ENCODE data around the gene MAP4.
A peak's percentile ranks its signal among the peaks of the same experiment; 100 is the strongest.

Gene MAP4

GRCh38 chr3:47868306-47868705 lies 147.9 kb downstream of the MAP4 start:
- H3K36me3 Mint-ChIP-seq (ENCODE audit: low read depth): peaks cover 26% of the 10 kb centered on the region
- H3K27me3 Mint-ChIP-seq (ENCODE audit: low read depth): no peaks in the 10 kb centered on the region
- no peak overlapping the region for H3K4me3 Mint-ChIP-seq
- H3K4me1 Mint-ChIP-seq (ENCODE audit: low read depth): no peaks in the 10 kb centered on the region
- DNase-seq (ENCODE audit: low spot score): no peak
- no peaks in the 10 kb centered on the region for H3K9me3 Mint-ChIP-seq
- no peak overlapping the region for H3K27ac Mint-ChIP-seq

- no peak overlapping the region for H3K4me3 Mint-ChIP-seq
- peak overlapping the region; percentile 1 for H3K27ac Mint-ChIP-seq
- peaks cover 24% of the 10 kb centered on the region for H3K36me3 Mint-ChIP-seq (ENCODE audit: low read depth)
- H3K27me3 Mint-ChIP-seq (ENCODE audit: low read depth): no peaks in the 10 kb centered on the region
- DNase-seq (ENCODE audit: low spot score): no peak
- no peaks in the 10 kb centered on the region for H3K4me1 Mint-ChIP-seq (ENCODE audit: low read depth)
- H3K9me3 Mint-ChIP-seq: no peaks in the 10 kb centered on the region
Measured at GRCh38 chr3:47867451-47868044, 148.7 kb downstream of the MAP4 start.

- Mint-ChIP-seq H3K27ac (peak overlapping the region; percentile 11), H3K9me3 (no peaks in the 10 kb centered on the region), H3K27me3 (ENCODE audit: low read depth) (no peaks in the 10 kb centered on the region), H3K4me1 (ENCODE audit: low read depth) (no peaks in the 10 kb centered on the region), H3K36me3 (ENCODE audit: low read depth) (peaks cover 18% of the 10 kb centered on the region), H3K4me3 (no peak overlapping the region)
- DNase-seq (ENCODE audit: low spot score): no peak
Measured at GRCh38 chr3:47865192-47865591, 151.0 kb downstream of the MAP4 start.

- Mint-ChIP-seq H3K27ac (no peak overlapping the region), H3K4me3 (no peak overlapping the region), H3K27me3 (ENCODE audit: low read depth) (no peaks in the 10 kb centered on the region), H3K36me3 (ENCODE audit: low read depth) (peaks cover 9% of the 10 kb centered on the region), H3K4me1 (ENCODE audit: low read depth) (no peaks in the 10 kb centered on the region), H3K9me3 (no peaks in the 10 kb centered on the region)
- DNase-seq (ENCODE audit: low spot score): no peak
Measured at GRCh38 chr3:47863391-47864128, 152.7 kb downstream of the MAP4 start.

- no peaks in the 10 kb centered on the region for H3K4me1 Mint-ChIP-seq (ENCODE audit: low read depth)
- no peaks in the 10 kb centered on the region for H3K27me3 Mint-ChIP-seq (ENCODE audit: low read depth)
- peaks cover 4% of the 10 kb centered on the region for H3K36me3 Mint-ChIP-seq (ENCODE audit: low read depth)
- no peaks in the 10 kb centered on the region for H3K9me3 Mint-ChIP-seq
- H3K27ac Mint-ChIP-seq: no peak overlapping the region
- no peak for DNase-seq (ENCODE audit: low spot score)
- H3K4me3 Mint-ChIP-seq: no peak overlapping the region
Measured at GRCh38 chr3:47859956-47860605, 156.1 kb downstream of the MAP4 start.

- Mint-ChIP-seq H3K9me3 (no peaks in the 10 kb centered on the region), H3K4me3 (no peak overlapping the region), H3K27me3 (ENCODE audit: low read depth) (no peaks in the 10 kb centered on the region), H3K4me1 (ENCODE audit: low read depth) (no peaks in the 10 kb centered on the region), H3K27ac (no peak overlapping the region), H3K36me3 (ENCODE audit: low read depth) (peaks cover 7% of the 10 kb centered on the region)
- no peak for DNase-seq (ENCODE audit: low spot score)
Measured at GRCh38 chr3:47857151-47857550, 159.1 kb downstream of the MAP4 start.

- H3K36me3 Mint-ChIP-seq (ENCODE audit: low read depth): peaks cover 9% of the 10 kb centered on the region
Measured at GRCh38 chr3:47856669-47857068, 159.5 kb downstream of the MAP4 start.

GRCh38 chr3:47855461-47856383 lies 160.5 kb downstream of the MAP4 start:
- Mint-ChIP-seq H3K4me3 (no peak overlapping the region), H3K9me3 (no peaks in the 10 kb centered on the region), H3K4me1 (ENCODE audit: low read depth) (no peaks in the 10 kb centered on the region), H3K27ac (no peak overlapping the region), H3K36me3 (ENCODE audit: low read depth) (peaks cover 13% of the 10 kb centered on the region), H3K27me3 (ENCODE audit: low read depth) (no peaks in the 10 kb centered on the region)
- no peak for DNase-seq (ENCODE audit: low spot score)

More at GRCh38 chr3:47856669-47857068, 159.5 kb downstream of the MAP4 start:
- Mint-ChIP-seq H3K4me3 (no peak overlapping the region), H3K4me1 (ENCODE audit: low read depth) (no peaks in the 10 kb centered on the region), H3K27me3 (ENCODE audit: low read depth) (no peaks in the 10 kb centered on the region), H3K9me3 (no peaks in the 10 kb centered on the region), H3K27ac (no peak overlapping the region)
- DNase-seq (ENCODE audit: low spot score): no peak

GRCh38 chr3:47854720-47855455 lies 161.3 kb downstream of the MAP4 start:
- no peak overlapping the region for H3K27ac Mint-ChIP-seq
- no peaks in the 10 kb centered on the region for H3K27me3 Mint-ChIP-seq (ENCODE audit: low read depth)
- H3K36me3 Mint-ChIP-seq (ENCODE audit: low read depth): peaks cover 13% of the 10 kb centered on the region
- H3K4me3 Mint-ChIP-seq: no peak overlapping the region
- no peaks in the 10 kb centered on the region for H3K4me1 Mint-ChIP-seq (ENCODE audit: low read depth)
- H3K9me3 Mint-ChIP-seq: no peaks in the 10 kb centered on the region
- no peak for DNase-seq (ENCODE audit: low spot score)

- Mint-ChIP-seq H3K27ac (no peak overlapping the region), H3K27me3 (ENCODE audit: low read depth) (no peaks in the 10 kb centered on the region), H3K36me3 (ENCODE audit: low read depth) (peaks cover 15% of the 10 kb centered on the region), H3K4me3 (no peak overlapping the region), H3K9me3 (no peaks in the 10 kb centered on the region), H3K4me1 (ENCODE audit: low read depth) (no peaks in the 10 kb centered on the region)
- DNase-seq (ENCODE audit: low spot score): no peak
Measured at GRCh38 chr3:47854267-47854666, 161.9 kb downstream of the MAP4 start.

GRCh38 chr3:47852604-47853602 lies 163.3 kb downstream of the MAP4 start:
- no peaks in the 10 kb centered on the region for H3K9me3 Mint-ChIP-seq
- H3K27me3 Mint-ChIP-seq (ENCODE audit: low read depth): no peaks in the 10 kb centered on the region
- H3K36me3 Mint-ChIP-seq (ENCODE audit: low read depth): peaks cover 17% of the 10 kb centered on the region
- no peak overlapping the region for H3K27ac Mint-ChIP-seq
- no peak for DNase-seq (ENCODE audit: low spot score)
- H3K4me3 Mint-ChIP-seq: no peak overlapping the region
- no peaks in the 10 kb centered on the region for H3K4me1 Mint-ChIP-seq (ENCODE audit: low read depth)

- Mint-ChIP-seq H3K4me1 (ENCODE audit: low read depth) (no peaks in the 10 kb centered on the region), H3K27me3 (ENCODE audit: low read depth) (no peaks in the 10 kb centered on the region), H3K9me3 (no peaks in the 10 kb centered on the region), H3K4me3 (no peak overlapping the region), H3K27ac (no peak overlapping the region), H3K36me3 (ENCODE audit: low read depth) (peaks cover 20% of the 10 kb centered on the region)
- no peak for DNase-seq (ENCODE audit: low spot score)
Measured at GRCh38 chr3:47851888-47852603, 164.2 kb downstream of the MAP4 start.

Data from T-helper 2 cell treated with Interferon-gamma antibody and Interleukin-4, amounts not matched to agents 5 μg/mL and 100 μg/mL, for 36 hours (primary cell).